CD14-positive monocyte (primary cell): ENCODE results near the gene GPM6B. TPM values are rescaled to one million over a fixed set of nuclear protein-coding genes. Genes with fewer than 3 reads are reported as not detected.

Source experiments
- DNase-seq, 3 donors: peaks; one replicate each; pipeline ENCODE4 v3.0.0-alpha.2; 2011 to 2022
- H2AFZ ChIP-seq: 2 replicates; pipeline ENCODE4 v1.6.0; 2012; ENCODE audit warnings: mild to moderate bottlenecking, low read depth, low read length, inconsistent platforms; ENCODE audit not compliant: insufficient read depth, poor library complexity, severe bottlenecking
- H3K27ac ChIP-seq, 2 donors: 1 replicate in 1 of 2; 2 replicates in 1 of 2; pipeline ENCODE4 v1.5.1; 2012 to 2013; ENCODE audit warnings: low read length in 2 of 2, control low read depth in 1 of 2, inconsistent platforms in 1 of 2, low read depth in 1 of 2, mild to moderate bottlenecking in 1 of 2
- H3K27me3 ChIP-seq, 2 donors: one replicate each; pipeline versions ENCODE4 v1.6.0 to v1.6.1; 2011 to 2013; ENCODE audit warnings: low read length in 2 of 2; ENCODE audit not compliant: control insufficient read depth in 2 of 2, insufficient read depth in 2 of 2
- H3K36me3 ChIP-seq, 2 donors: replicated peaks in 1 of 2; 1 replicate in 1 of 2; 2 replicates in 1 of 2; pipeline versions ENCODE4 v1.5.1 to v1.6.1; 2012 to 2013; ENCODE audit warnings: low read length in 2 of 2, control low read depth in 1 of 2, inconsistent platforms in 1 of 2, mild to moderate bottlenecking in 1 of 2; ENCODE audit not compliant: insufficient read depth in 2 of 2, control insufficient read depth in 1 of 2
- H3K4me1 ChIP-seq, 2 donors: 1 replicate in 1 of 2; 2 replicates in 1 of 2; pipeline versions ENCODE4 v1.5.1 to v1.6.1; 2012 to 2013; ENCODE audit warnings: low read length in 2 of 2, control low read depth in 1 of 2, inconsistent platforms in 1 of 2, mild to moderate bottlenecking in 1 of 2, moderate library complexity in 1 of 2; ENCODE audit not compliant: insufficient read depth in 2 of 2, control insufficient read depth in 1 of 2
- H3K4me2 ChIP-seq: replicated peaks from 2 replicates; pipeline ENCODE3; 2012; ENCODE audit warnings: low read length, moderate library complexity, mild to moderate bottlenecking; ENCODE audit not compliant: poor library complexity, severe bottlenecking; ENCODE audit errors: extremely low read depth
- H3K4me3 ChIP-seq, 3 experiments: fragments of 200-600 bp in 1 of 3; sonication (generic) in 1 of 3; replicated peaks in 1 of 3; 1 replicate in 2 of 3; 2 replicates in 1 of 3; pipeline ENCODE4 v1.5.1; 2011 to 2013; ENCODE audit warnings: low read length in 3 of 3, mild to moderate bottlenecking in 3 of 3, control low read depth in 2 of 3, low read depth in 2 of 3, inconsistent platforms in 1 of 3, moderate library complexity in 1 of 3
- H3K79me2 ChIP-seq: 2 replicates; pipeline ENCODE4 v1.6.0; 2012; ENCODE audit warnings: mild to moderate bottlenecking, control low read depth, inconsistent platforms, low read length, moderate library complexity; ENCODE audit not compliant: insufficient read depth
- H3K9ac ChIP-seq: 2 replicates; pipeline ENCODE4 v1.6.0; 2017; ENCODE audit warnings: low read length, mild to moderate bottlenecking; ENCODE audit not compliant: insufficient read depth, poor library complexity, severe bottlenecking
- H3K9me3 ChIP-seq, 2 donors: replicated peaks in 1 of 2; 1 replicate in 1 of 2; 2 replicates in 1 of 2; pipeline versions ENCODE4 v1.5.1 to v1.6.1; 2012 to 2013; ENCODE audit warnings: low read length in 2 of 2, control low read depth in 1 of 2; ENCODE audit not compliant: control insufficient read depth in 1 of 2, insufficient read depth in 1 of 2
- H4K20me1 ChIP-seq: 2 replicates; pipeline ENCODE4 v1.6.0; 2012; ENCODE audit warnings: mild to moderate bottlenecking, low read length, control low read depth, moderate library complexity; ENCODE audit not compliant: insufficient read depth
- H3K27ac Mint-ChIP-seq, 7 donors: one replicate each; pipeline ENCODE4 v1.8.0; 2020; ENCODE audit warnings: mild to moderate bottlenecking in 7 of 7, mixed read lengths in 7 of 7, moderate library complexity in 6 of 7, inconsistent platforms in 2 of 7
- H3K27me3 Mint-ChIP-seq, 3 donors: one replicate each; pipeline ENCODE4 v1.8.0; 2021 to 2022; ENCODE audit warnings: low read depth in 3 of 3, mild to moderate bottlenecking in 3 of 3, mixed read lengths in 3 of 3, moderate library complexity in 3 of 3, inconsistent platforms in 1 of 3
- H3K36me3 Mint-ChIP-seq, 2 donors: one replicate each; pipeline ENCODE4 v1.8.0; 2020; ENCODE audit warnings: mixed read lengths in 2 of 2, inconsistent platforms in 1 of 2, mild to moderate bottlenecking in 1 of 2
- H3K4me1 Mint-ChIP-seq: one replicate; pipeline ENCODE4 v1.8.0; 2020; ENCODE audit warnings: mild to moderate bottlenecking, mixed read lengths
- H3K4me3 Mint-ChIP-seq, 2 donors: one replicate each; pipeline ENCODE4 v1.8.0; 2020; ENCODE audit warnings: mild to moderate bottlenecking in 2 of 2, mixed read lengths in 2 of 2, moderate library complexity in 1 of 2
- H3K9me3 Mint-ChIP-seq, 7 donors: one replicate each; pipeline ENCODE4 v1.8.0; 2020 to 2022; ENCODE audit warnings: mixed read lengths in 7 of 7, mild to moderate bottlenecking in 6 of 7, moderate library complexity in 6 of 7, inconsistent platforms in 2 of 7
- WGBS: methylation state at CpG from one replicate; pipeline ENCODE4 v1.1.5; 2013; ENCODE audit warnings: missing lambda C conversion rate; ENCODE audit not compliant: insufficient coverage; 5-methylcytosine and 5-hydroxymethylcytosine counted together
- intact Hi-C, 2 donors: fragments of 100-400 bp; cut with micrococcal nuclease; formaldehyde crosslinking; loops; one replicate each; pipeline versions ENCODE4 v1.15.0 to v1.15.1; 2023
- polyA plus RNA-seq, 3 donors: library from polyadenylated mRNA; depleted of rRNA in 1 of 3; unstranded in 2 of 3; stranded (reverse) in 1 of 3; fragments of 300-500 nt in 2 of 3; fragments of >200 nt in 1 of 3; fragmentation: Illumina TruSeq in 2 of 3; gene quantifications; 1 replicate in 2 of 3; 2 replicates in 1 of 3; pipeline ENCODE4 v1.2.3, GENCODE V29; 2012 to 2021
- TF ChIP-seq, protein P1 (sequence below): fragments of 200-600 bp; IDR thresholded peaks from one replicate; pipeline ENCODE4 v1.8.0; 2022; ENCODE audit warnings: antibody characterized with exemption, mild to moderate bottlenecking

The GPM6B gene
- polyA plus RNA-seq, 3 donors = not detected

DNA sequence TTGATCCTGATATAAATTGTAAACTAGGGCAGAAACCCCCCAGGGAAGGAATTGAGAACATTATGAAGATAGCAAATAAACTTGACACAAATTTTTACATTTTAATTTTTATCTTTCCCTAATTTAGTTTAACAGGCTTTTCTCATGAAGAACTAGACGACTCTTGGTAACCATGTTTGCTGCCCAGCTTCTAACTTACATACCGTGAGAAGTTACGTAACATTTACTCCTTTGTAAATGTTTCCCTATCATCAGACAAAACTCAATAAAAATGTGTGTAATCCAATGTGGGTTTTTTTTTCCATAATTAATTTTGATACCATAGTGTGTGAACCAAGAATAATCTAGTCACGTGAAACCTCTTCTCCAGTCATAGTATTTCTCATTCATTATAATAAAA lies 48.0 kb downstream of the GPM6B start:
- DNase-seq = no peak
- Histone ChIP-seq H3K27me3 (peaks cover 0 to 4% of the 10 kb centered on the region in 2 donors), H3K27ac (no peak overlapping the region), H3K79me2 (no peaks in the 10 kb centered on the region), H3K9ac (no peak overlapping the region), H4K20me1 (no peaks in the 10 kb centered on the region), H3K4me2 (no peak overlapping the region), H3K4me1 (peaks cover 16 to 20% of the 10 kb centered on the region in 2 donors), H3K9me3 (no peaks in the 10 kb centered on the region), H3K4me3 (no peak overlapping the region), H2AFZ (no peak overlapping the region), H3K36me3 (peaks cover 8 to 15% of the 10 kb centered on the region in 2 donors)
- H3K9me3 Mint-ChIP-seq = peaks cover 0 to 6% (median 0%) of the 10 kb centered on the region in 7 donors
- TF ChIP-seq, protein P1, sequence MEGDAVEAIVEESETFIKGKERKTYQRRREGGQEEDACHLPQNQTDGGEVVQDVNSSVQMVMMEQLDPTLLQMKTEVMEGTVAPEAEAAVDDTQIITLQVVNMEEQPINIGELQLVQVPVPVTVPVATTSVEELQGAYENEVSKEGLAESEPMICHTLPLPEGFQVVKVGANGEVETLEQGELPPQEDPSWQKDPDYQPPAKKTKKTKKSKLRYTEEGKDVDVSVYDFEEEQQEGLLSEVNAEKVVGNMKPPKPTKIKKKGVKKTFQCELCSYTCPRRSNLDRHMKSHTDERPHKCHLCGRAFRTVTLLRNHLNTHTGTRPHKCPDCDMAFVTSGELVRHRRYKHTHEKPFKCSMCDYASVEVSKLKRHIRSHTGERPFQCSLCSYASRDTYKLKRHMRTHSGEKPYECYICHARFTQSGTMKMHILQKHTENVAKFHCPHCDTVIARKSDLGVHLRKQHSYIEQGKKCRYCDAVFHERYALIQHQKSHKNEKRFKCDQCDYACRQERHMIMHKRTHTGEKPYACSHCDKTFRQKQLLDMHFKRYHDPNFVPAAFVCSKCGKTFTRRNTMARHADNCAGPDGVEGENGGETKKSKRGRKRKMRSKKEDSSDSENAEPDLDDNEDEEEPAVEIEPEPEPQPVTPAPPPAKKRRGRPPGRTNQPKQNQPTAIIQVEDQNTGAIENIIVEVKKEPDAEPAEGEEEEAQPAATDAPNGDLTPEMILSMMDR = no peak
- H3K27ac Mint-ChIP-seq = no peak overlapping the region
- intact Hi-C loops = loop anchor here in 1 of 2 donors (10.0 kb wide), 1 partner anchor 266 kb away; no protein-coding TSS in a partner anchor
- peaks cover 0 to 11% (median 0%) of the 10 kb centered on the region in 3 donors for H3K27me3 Mint-ChIP-seq
- peaks cover 36 to 43% of the 10 kb centered on the region in 2 donors for H3K36me3 Mint-ChIP-seq
- WGBS = no CpG with 5 or more reads among the region's 4 CpGs
- no peak overlapping the region for H3K4me3 Mint-ChIP-seq
- peaks cover 20% of the 10 kb centered on the region for H3K4me1 Mint-ChIP-seq

DNA sequence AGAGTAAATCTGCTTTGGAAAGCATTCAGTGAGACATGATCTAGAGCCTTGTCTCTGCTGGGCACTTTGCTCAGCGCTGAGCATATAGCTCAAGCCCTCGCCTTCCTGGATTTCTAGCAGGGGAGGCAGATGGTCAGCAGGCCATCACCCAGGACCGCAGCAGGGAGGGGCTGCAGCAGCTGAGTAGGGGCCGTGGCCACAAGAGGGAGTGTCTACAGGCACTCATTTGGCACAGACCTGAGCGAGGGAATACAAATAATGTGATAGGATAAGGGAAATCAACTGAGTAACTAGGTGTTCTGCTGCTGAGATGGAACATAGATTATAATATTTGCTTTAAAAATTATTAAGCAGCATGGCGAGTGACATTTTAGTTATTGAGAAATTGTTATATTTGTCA lies 52.1 kb downstream of the GPM6B start:
- Histone ChIP-seq H4K20me1 (no peaks in the 10 kb centered on the region), H3K9me3 (no peaks in the 10 kb centered on the region), H3K9ac (no peak overlapping the region), H3K4me1 (peaks cover 47% of the 10 kb centered on the region in 2 donors), H3K27me3 (no peaks in the 10 kb centered on the region), H3K4me2 (peak overlapping the region; percentile 31), H3K79me2 (no peaks in the 10 kb centered on the region), H2AFZ (no peak overlapping the region), H3K27ac (no peak overlapping the region), H3K36me3 (peaks cover 6 to 8% of the 10 kb centered on the region in 2 donors), H3K4me3 (peak overlapping the region in 1 of 3 experiments; percentile 47)
- Mint-ChIP-seq H3K9me3 (peaks cover 0 to 5% (median 0%) of the 10 kb centered on the region in 7 donors), H3K27ac (peak overlapping the region in 1 of 7 donors; percentile 19), H3K36me3 (peaks cover 34 to 39% of the 10 kb centered on the region in 2 donors), H3K4me1 (peaks cover 47% of the 10 kb centered on the region), H3K27me3 (peaks cover 0 to 10% (median 0%) of the 10 kb centered on the region in 3 donors), H3K4me3 (no peak overlapping the region)
- WGBS = 91% methylated on average over 4 of the region's 6 CpGs
- intact Hi-C loops = loop anchor here in 1 of 2 donors (10.0 kb wide), 1 partner anchor 270 kb away; no protein-coding TSS in a partner anchor
- DNase-seq = no peak
- TF ChIP-seq, protein P1 = no peak
